GM19193 (cell line): ENCODE data around the gene PDE3B.

Source experiments
- POLR2A ChIP-seq: IDR thresholded peaks from 4 replicates; pipeline ENCODE4 v1.6.1; 2011; ENCODE audit not compliant: insufficient read depth, insufficient read length; ENCODE audit errors: extremely low read depth

Gene PDE3B

GRCh38 chr11:14819596-14819995 is 176.0 kb downstream of the PDE3B start:
- TF ChIP-seq POLR2A, result no peak

DNA sequence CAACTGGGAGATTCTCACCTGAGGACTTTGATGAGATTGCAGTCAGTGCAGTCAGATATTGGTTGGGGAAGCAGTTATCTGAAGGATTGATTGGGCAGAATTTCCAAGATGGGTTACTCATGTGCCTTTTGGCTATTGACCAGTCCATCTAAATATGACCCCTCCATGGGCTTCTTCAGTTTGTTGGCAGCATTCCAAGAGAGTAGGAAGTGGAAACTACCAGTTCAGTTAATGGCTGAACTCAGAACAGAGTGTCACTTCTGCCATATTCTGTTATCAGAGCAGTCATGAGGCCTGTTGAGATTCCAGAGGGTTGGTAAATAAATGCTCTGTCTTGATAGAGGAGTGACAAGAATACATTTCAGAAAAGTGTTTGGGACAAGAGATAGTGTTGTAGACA is 177.4 kb downstream of the PDE3B start:
- TF ChIP-seq POLR2A, result no peak

DNA sequence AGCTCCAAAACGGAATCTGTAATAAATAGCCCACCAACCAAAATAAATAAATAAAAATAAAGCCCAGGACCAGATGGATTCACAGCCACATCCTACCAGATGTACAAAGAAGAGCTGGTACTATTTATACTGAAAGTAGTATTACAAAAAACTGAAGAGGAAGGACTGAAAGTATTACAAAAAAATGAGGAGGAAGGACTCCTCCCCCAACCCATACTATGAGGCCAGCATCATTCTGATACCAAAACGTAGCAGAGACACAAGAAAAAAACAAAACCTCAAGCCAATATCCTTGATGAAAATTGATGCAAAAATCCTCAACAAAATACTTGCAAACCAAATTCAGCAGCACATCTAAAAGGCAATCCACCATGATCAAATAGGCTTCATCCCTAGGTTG is 183.0 kb downstream of the PDE3B start:
- no peak for TF ChIP-seq POLR2A

GRCh38 chr11:14835496-14836492 is 192.2 kb downstream of the PDE3B start:
- no peak for TF ChIP-seq POLR2A

- TF ChIP-seq POLR2A, result no peak
These were observed 198.4 kb downstream of the PDE3B start for GRCh38 chr11:14842002-14842401.

DNA sequence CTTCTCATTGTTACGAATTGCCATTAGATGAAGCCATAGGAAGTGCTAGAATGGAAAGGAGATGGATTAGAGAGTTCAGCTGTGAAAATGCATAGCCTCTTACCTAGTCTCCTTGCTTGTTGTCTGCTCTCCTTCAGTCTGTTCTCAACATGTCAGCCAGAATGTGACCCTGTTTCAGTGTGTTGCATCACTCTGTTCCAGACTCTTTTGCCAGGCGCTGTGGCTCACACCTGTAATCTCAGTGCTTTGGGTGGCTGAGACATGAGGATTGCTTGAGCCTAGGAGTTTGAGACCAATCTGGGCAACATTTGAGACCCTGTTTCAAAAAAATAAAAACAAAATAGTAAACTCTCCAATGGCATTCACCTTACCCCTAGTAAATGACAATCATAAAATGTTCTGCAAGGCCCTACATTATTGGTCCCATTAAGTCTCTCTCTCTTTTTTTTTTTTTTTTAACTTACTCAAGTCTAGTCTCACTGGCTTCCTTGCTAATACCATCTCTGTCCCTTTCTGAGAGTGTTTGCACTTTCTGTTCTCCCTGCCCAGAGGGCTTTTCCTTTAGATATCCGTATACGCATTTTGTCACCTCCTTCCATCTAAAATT is 209.1 kb downstream of the PDE3B start:
- TF ChIP-seq POLR2A, result no peak

DNA sequence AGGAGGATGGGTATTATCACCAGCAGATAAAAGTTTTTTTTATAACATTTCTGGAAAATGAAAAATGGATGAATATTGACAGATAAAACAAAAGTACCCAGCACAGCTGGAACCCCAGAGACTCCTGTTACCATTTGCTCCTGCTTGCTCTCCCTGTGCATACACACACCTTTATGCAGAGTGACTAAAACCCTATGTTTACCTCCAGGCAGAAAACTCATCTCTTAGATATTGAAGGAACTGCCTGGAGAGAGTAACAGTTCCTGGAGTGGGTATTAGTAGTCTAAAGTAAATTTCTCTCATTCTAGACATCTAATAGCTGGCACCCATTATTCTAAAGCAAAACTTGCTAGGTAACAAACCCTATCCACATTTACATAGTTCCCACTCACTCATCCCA is 210.5 kb downstream of the PDE3B start:
- TF ChIP-seq POLR2A, result no peak

DNA sequence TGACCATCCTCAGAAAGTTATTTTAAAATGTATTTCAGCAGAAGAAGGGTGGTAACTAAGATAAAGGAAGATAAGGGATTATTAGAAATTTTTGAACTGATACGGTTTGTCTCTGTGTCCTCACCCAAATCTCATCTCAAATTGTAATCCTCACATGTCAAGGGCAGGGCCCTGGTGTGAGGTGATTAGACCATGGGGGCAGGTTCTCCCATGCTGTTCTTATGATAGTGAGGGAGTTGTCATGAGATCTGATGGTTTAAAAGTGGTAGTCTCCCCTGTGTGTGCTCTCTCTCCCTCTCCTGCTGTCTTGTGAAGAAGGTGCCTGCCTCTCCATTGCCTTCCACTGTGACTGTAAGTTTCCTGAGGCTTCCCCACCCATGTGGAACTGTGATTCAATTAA is 212.3 kb downstream of the PDE3B start:
- no peak for TF ChIP-seq POLR2A

DNA sequence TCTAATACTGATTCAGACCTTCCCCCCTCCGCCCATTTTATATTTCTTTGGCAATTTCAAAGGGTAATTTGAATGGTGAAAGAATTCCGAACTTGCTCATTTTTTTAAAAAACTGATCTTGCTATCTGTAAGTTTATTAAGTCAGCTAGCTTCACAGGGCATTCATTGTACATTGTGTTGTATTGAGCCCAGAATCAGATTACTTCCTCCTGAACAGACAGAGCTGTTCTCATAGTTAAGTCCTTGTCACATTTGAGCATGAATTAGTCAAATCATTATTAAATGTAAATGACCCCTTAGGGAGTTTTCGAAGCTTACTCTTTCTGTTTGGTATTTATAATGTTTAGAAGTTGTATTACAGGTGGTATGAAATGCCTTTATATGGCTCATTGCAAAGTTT is 214.0 kb downstream of the PDE3B start:
- no peak for TF ChIP-seq POLR2A

GRCh38 chr11:14858404-14858803 is 214.8 kb downstream of the PDE3B start:
- TF ChIP-seq POLR2A, result no peak

- TF ChIP-seq POLR2A, result no peak
These were observed 216.9 kb downstream of the PDE3B start for GRCh38 chr11:14860511-14860910.

DNA sequence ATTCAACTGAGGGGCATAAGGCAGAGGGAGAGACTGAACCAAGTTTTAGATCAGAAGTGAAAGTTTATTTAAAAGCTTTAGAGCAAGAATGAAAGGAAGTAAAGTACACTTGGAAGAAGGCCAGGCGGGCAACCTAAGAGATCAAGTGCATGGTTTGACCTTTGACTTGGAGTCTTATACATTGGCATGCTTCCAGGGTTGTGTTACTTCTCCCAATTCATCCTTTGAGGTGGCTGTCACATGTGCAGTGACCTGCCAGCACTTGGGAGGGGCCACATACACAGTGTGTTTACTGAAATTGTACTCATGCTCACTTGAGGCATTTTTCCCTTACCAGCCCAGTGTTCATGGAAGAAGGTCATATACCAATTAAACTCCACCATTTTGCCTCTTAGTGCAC is 218.1 kb downstream of the PDE3B start:
- no peak for TF ChIP-seq POLR2A

- TF ChIP-seq POLR2A, result no peak
These were observed 228.4 kb downstream of the PDE3B start for GRCh38 chr11:14872032-14872431.

DNA sequence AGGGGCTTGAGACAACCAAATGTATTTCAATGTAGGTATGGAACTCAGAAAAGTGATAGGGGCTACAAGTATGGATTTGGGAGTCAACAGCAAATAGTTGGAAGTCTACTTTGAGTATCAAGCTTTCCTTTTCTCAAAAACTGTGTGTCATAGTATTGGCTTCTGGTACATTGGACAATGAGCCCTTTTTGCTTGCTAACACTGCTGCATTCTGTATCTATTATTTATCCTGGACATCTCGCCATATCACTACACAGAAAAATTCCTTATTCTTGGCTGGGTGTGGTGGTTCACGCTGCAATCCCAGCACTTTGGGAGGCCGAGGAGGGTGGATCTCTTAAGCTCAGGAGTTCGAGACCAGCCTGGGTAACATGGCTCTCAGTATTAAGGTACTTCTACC is 230.0 kb downstream of the PDE3B start:
- TF ChIP-seq POLR2A, result no peak

DNA sequence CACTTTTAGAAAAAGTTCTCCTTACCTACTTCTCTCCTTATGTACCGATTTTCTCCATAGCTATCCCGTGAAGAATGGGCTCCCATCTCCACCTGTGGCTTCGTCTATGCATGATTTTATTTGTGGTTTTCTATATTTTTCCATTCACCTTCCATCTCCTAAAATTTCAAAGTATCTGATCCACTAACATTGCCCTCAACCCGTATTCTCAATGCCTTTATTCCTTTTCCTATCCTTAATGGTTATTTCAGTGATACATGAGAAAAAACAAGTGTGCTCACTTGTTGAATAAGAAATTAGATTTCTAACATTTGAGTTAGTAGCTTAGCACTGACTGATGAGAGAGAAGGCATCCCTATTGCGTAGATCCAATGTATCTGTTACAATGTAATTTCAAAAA is 231.6 kb downstream of the PDE3B start:
- no peak for TF ChIP-seq POLR2A
